Measurements from ENCODE around the gene PMP22.

PMP22 gene

DNA sequence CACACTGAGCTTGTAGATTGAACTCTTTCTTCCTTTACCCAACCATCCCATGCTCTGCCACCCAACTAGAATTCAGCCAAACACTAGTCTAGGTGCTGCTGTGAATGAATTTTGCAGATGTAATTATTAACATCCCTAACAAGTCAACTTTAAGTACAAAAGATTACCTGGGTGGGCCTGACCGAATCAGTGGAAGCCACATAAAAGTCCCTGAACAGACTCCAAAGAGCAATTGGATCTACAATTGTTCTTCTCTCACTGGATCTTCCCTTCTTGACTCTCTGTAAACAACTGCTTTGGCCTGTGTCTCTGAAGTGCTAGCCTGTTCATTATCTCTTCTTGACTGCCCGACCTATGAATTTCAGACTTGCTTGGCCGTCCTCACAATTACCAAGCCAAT is 67.9 kb downstream of the PMP22 start:
- no peak for DNase-seq

DNA sequence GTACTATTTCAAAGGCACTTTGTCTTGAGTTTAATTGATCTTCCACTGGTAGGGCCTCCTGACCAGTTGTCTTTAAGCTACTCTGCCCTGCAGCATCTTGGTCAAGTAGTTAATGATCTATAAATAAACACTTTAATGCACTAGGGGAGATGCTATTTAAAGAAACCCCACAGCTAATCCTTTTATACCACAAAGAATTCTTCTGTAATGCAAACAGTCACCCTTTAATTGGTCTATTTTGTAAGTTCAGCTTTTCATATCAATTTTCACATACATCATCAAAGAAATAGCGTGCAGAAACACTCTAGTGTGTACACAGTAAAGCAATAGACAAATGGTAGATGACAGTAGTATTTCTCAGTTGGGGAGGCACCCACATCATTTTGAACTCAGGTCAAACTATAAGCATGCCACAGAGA is 70.3 kb downstream of the PMP22 start:
- DNase-seq = peak; percentile 19

DNA sequence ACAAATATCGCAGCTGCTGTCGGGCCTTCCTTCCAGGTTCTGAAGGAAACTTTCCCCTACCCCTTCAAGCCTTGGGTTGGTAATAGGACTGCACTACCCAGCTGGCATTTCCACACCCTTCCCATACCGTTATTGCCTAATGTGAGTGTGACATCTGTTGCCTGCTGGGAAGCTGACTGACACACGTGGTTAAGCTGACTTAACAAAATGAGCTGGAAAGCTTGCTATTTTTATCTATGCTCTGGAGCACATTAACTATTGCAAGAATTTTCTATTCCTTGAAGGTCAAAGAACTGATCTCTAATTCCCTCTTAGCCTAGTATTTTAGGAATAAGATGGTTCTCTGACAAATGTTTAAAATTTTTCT is 79.5 kb downstream of the PMP22 start:
- DNase-seq = no peak

DNA sequence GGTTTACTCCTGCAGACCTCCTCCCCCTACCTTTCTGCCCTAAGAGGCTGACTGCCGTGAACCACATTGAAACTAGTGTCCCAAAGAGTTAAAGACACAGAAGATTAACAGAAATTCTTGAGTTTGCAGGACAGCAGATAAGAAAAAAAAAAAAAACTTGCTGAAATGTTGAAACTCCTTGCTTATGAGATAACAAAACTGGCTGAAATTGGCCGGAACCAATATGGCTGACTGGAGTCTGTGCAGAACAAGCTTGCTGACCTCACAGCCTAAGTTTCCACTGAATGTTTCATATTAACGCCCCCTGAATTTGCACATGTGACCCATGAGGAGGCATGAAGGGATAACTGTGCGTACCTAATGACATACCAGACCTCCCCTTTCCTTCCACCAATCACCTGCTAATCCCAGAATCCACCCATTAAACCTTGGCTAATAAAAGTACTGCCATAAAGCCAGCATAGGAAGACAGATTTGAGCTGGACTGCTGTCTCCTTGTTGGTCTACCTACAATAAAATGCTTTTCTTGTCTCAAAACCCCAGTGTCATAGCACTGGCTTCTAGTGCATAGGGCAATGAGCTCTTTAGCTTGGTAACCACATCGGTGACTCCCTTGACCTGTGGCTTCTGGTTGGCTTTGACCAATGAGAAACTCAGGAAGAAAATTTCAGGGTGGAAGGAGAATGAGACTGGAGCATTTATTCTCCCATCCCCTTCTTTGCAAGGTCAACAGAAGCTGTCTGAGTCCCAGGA is 80.1 kb downstream of the PMP22 start:
- no peak for DNase-seq

- no peak for DNase-seq
Observed at GRCh38 chr17:15181816-15182215, 83.3 kb downstream of the PMP22 start.

DNA sequence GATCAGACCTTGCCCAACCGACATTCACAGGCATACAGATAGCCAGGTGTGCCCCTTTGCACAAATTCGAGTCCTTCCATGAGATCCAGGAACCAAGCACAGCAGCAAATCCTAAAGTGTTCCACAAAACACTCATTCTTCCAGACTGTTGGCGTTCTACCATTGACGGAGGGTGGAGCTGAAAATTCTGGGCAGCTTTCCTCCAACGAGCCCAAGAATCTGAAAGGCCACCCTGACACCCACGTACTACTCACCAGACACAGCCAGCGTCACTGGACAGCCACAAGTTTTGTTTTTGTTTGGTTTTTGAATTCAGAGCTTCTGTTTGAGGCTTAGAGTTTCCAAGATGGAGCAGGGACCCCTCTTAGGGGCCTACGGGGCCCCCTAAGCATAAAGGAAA is 83.8 kb downstream of the PMP22 start:
- no peak for DNase-seq

- no peak for DNase-seq
Observed at GRCh38 chr17:15180121-15180561, 85.0 kb downstream of the PMP22 start.
